ENCODE data around the gene TMEM132D. TPM values are rescaled to one million over a fixed set of nuclear protein-coding genes. Genes with fewer than 3 reads are reported as not detected.

The TMEM132D gene
- total RNA-seq, 2 donors from 2014 or later: not detected

- no peak overlapping the region for H3K27ac Mint-ChIP-seq
- peaks cover 0 to 2% of the 10 kb centered on the region in 2 donors for H3K36me3 Mint-ChIP-seq (ENCODE audit: insufficient read depth in 2 of 2)
- H3K4me3 Mint-ChIP-seq: no peak overlapping the region
- H3K27me3 Mint-ChIP-seq (ENCODE audit: low read depth): no peaks in the 10 kb centered on the region
- H3K9me3 Mint-ChIP-seq: peaks cover 1 to 11% of the 10 kb centered on the region in 2 donors
- no peaks in the 10 kb centered on the region for H3K4me1 Mint-ChIP-seq (ENCODE audit: low read depth)
- no peak for ATAC-seq (replicated peaks in 1 of 2)
- DNase-seq: no peak
Measured at GRCh38 chr12:129494260-129494659, 409.6 kb downstream of the TMEM132D start.

- Mint-ChIP-seq H3K9me3 (peaks cover 6 to 7% of the 10 kb centered on the region in 2 donors), H3K4me3 (no peak overlapping the region), H3K36me3 (ENCODE audit: insufficient read depth in 2 of 2) (peaks cover 0 to 2% of the 10 kb centered on the region in 2 donors), H3K27me3 (ENCODE audit: low read depth) (no peaks in the 10 kb centered on the region), H3K4me1 (ENCODE audit: low read depth) (no peaks in the 10 kb centered on the region), H3K27ac (no peak overlapping the region)
- ATAC-seq (replicated peaks in 1 of 2): no peak
- no peak for DNase-seq
Measured at GRCh38 chr12:129489100-129489676, 414.6 kb downstream of the TMEM132D start.

GRCh38 chr12:129486931-129487330, 416.9 kb downstream of the TMEM132D start:
- Mint-ChIP-seq H3K36me3 (ENCODE audit: insufficient read depth in 2 of 2) (peaks cover 0 to 2% of the 10 kb centered on the region in 2 donors), H3K4me1 (ENCODE audit: low read depth) (no peaks in the 10 kb centered on the region)

GRCh38 chr12:129483111-129483893, 420.5 kb downstream of the TMEM132D start:
- Mint-ChIP-seq H3K27me3 (ENCODE audit: low read depth) (no peaks in the 10 kb centered on the region), H3K27ac (no peak overlapping the region)

More at GRCh38 chr12:129486931-129487330, 416.9 kb downstream of the TMEM132D start:
- DNase-seq (no peak), ATAC-seq (replicated peaks in 1 of 2) (no peak)
- no peak overlapping the region for H3K4me3 Mint-ChIP-seq
- H3K9me3 Mint-ChIP-seq: peaks cover 4 to 6% of the 10 kb centered on the region in 2 donors
- H3K27me3 Mint-ChIP-seq (ENCODE audit: low read depth): no peaks in the 10 kb centered on the region
- no peak overlapping the region for H3K27ac Mint-ChIP-seq

GRCh38 chr12:129481921-129482320, 421.9 kb downstream of the TMEM132D start:
- ATAC-seq (replicated peaks in 1 of 2): no peak
- Mint-ChIP-seq H3K9me3 (peaks cover 2% of the 10 kb centered on the region in 2 donors), H3K4me3 (no peak overlapping the region), H3K27ac (no peak overlapping the region), H3K4me1 (ENCODE audit: low read depth) (no peaks in the 10 kb centered on the region), H3K27me3 (ENCODE audit: low read depth) (no peaks in the 10 kb centered on the region), H3K36me3 (ENCODE audit: insufficient read depth in 2 of 2) (no peaks in the 10 kb centered on the region)
- no peak for DNase-seq

More at GRCh38 chr12:129483111-129483893, 420.5 kb downstream of the TMEM132D start:
- H3K9me3 Mint-ChIP-seq: peaks cover 2 to 5% of the 10 kb centered on the region in 2 donors
- ATAC-seq (replicated peaks in 1 of 2) (no peak), DNase-seq (no peak)
- H3K4me3 Mint-ChIP-seq: no peak overlapping the region
- H3K4me1 Mint-ChIP-seq (ENCODE audit: low read depth): no peaks in the 10 kb centered on the region
- H3K36me3 Mint-ChIP-seq (ENCODE audit: insufficient read depth in 2 of 2): no peaks in the 10 kb centered on the region

GRCh38 chr12:129470196-129470595, 433.6 kb downstream of the TMEM132D start:
- Mint-ChIP-seq H3K27ac (no peak overlapping the region), H3K27me3 (ENCODE audit: low read depth) (no peaks in the 10 kb centered on the region)

GRCh38 chr12:129467726-129468125, 436.1 kb downstream of the TMEM132D start:
- no peak for ATAC-seq (replicated peaks in 1 of 2)
- H3K9me3 Mint-ChIP-seq: peaks cover 0 to 4% of the 10 kb centered on the region in 2 donors
- H3K4me3 Mint-ChIP-seq: no peak overlapping the region
- H3K4me1 Mint-ChIP-seq (ENCODE audit: low read depth): no peaks in the 10 kb centered on the region
- no peaks in the 10 kb centered on the region for H3K36me3 Mint-ChIP-seq (ENCODE audit: insufficient read depth in 2 of 2)
- no peak for DNase-seq
- H3K27me3 Mint-ChIP-seq (ENCODE audit: low read depth): no peaks in the 10 kb centered on the region
- no peak overlapping the region for H3K27ac Mint-ChIP-seq

More at GRCh38 chr12:129470196-129470595, 433.6 kb downstream of the TMEM132D start:
- ATAC-seq (replicated peaks in 1 of 2) (no peak), DNase-seq (no peak)
- Mint-ChIP-seq H3K4me1 (ENCODE audit: low read depth) (no peaks in the 10 kb centered on the region), H3K4me3 (no peak overlapping the region), H3K36me3 (ENCODE audit: insufficient read depth in 2 of 2) (no peaks in the 10 kb centered on the region), H3K9me3 (peaks cover 0 to 4% of the 10 kb centered on the region in 2 donors)

- Mint-ChIP-seq H3K4me1 (ENCODE audit: low read depth) (no peaks in the 10 kb centered on the region), H3K9me3 (peaks cover 0 to 4% of the 10 kb centered on the region in 2 donors), H3K27ac (no peak overlapping the region), H3K27me3 (ENCODE audit: low read depth) (no peaks in the 10 kb centered on the region), H3K4me3 (no peak overlapping the region), H3K36me3 (ENCODE audit: insufficient read depth in 2 of 2) (no peaks in the 10 kb centered on the region)
- DNase-seq (no peak), ATAC-seq (replicated peaks in 1 of 2) (no peak)
Measured at GRCh38 chr12:129467289-129467688, 436.5 kb downstream of the TMEM132D start.

GRCh38 chr12:129466499-129466898, 437.3 kb downstream of the TMEM132D start:
- no peak for DNase-seq
- Mint-ChIP-seq H3K36me3 (ENCODE audit: insufficient read depth in 2 of 2) (no peaks in the 10 kb centered on the region), H3K27me3 (ENCODE audit: low read depth) (no peaks in the 10 kb centered on the region), H3K27ac (no peak overlapping the region), H3K9me3 (peaks cover 1 to 6% of the 10 kb centered on the region in 2 donors), H3K4me3 (no peak overlapping the region), H3K4me1 (ENCODE audit: low read depth) (no peaks in the 10 kb centered on the region)
- no peak for ATAC-seq (replicated peaks in 1 of 2)

GRCh38 chr12:129459886-129460285, 443.9 kb downstream of the TMEM132D start:
- no peak for ATAC-seq (replicated peaks in 1 of 2)
- Mint-ChIP-seq H3K36me3 (ENCODE audit: insufficient read depth in 2 of 2) (peaks cover 0 to 1% of the 10 kb centered on the region in 2 donors), H3K27me3 (ENCODE audit: low read depth) (no peaks in the 10 kb centered on the region), H3K4me1 (ENCODE audit: low read depth) (no peaks in the 10 kb centered on the region), H3K4me3 (no peak overlapping the region), H3K9me3 (peaks cover 10 to 12% of the 10 kb centered on the region in 2 donors), H3K27ac (no peak overlapping the region)
- no peak for DNase-seq

- H3K27me3 Mint-ChIP-seq (ENCODE audit: low read depth): no peaks in the 10 kb centered on the region
- no peaks in the 10 kb centered on the region for H3K4me1 Mint-ChIP-seq (ENCODE audit: low read depth)
- no peak overlapping the region for H3K27ac Mint-ChIP-seq
- DNase-seq: no peak
- no peak overlapping the region for H3K4me3 Mint-ChIP-seq
- no peaks in the 10 kb centered on the region for H3K36me3 Mint-ChIP-seq (ENCODE audit: insufficient read depth in 2 of 2)
- H3K9me3 Mint-ChIP-seq: peaks cover under 1 to 7% of the 10 kb centered on the region in 2 donors
- ATAC-seq (replicated peaks in 1 of 2): no peak
Measured at GRCh38 chr12:129446696-129447095, 457.1 kb downstream of the TMEM132D start.

- no peaks in the 10 kb centered on the region for H3K4me1 Mint-ChIP-seq (ENCODE audit: low read depth)
- H3K9me3 Mint-ChIP-seq: peaks cover 5 to 6% of the 10 kb centered on the region in 2 donors
- H3K27me3 Mint-ChIP-seq (ENCODE audit: low read depth): no peaks in the 10 kb centered on the region
- no peak overlapping the region for H3K27ac Mint-ChIP-seq
- H3K36me3 Mint-ChIP-seq (ENCODE audit: insufficient read depth in 2 of 2): no peaks in the 10 kb centered on the region
- no peak for DNase-seq
- no peak for ATAC-seq (replicated peaks in 1 of 2)
- H3K4me3 Mint-ChIP-seq: no peak overlapping the region
Measured at GRCh38 chr12:129440278-129440677, 463.5 kb downstream of the TMEM132D start.

- no peaks in the 10 kb centered on the region for H3K27me3 Mint-ChIP-seq (ENCODE audit: low read depth)
- no peak overlapping the region for H3K4me3 Mint-ChIP-seq
- no peak for DNase-seq
- H3K4me1 Mint-ChIP-seq (ENCODE audit: low read depth): no peaks in the 10 kb centered on the region
- peaks cover 5 to 10% of the 10 kb centered on the region in 2 donors for H3K9me3 Mint-ChIP-seq
- H3K27ac Mint-ChIP-seq: no peak overlapping the region
- ATAC-seq (replicated peaks in 1 of 2): no peak
- no peaks in the 10 kb centered on the region for H3K36me3 Mint-ChIP-seq (ENCODE audit: insufficient read depth in 2 of 2)
Measured at GRCh38 chr12:129434790-129435189, 469.0 kb downstream of the TMEM132D start.

Measured in activated T-cell treated with anti-CD3 and anti-CD28 coated beads, Interleukin-2, amount 50 U/mL, for 72 hours (primary cell).